GM19099 (cell line): Measurements from ENCODE around the gene CSK.

Experiments
- POLR2A ChIP-seq: IDR thresholded peaks from 3 replicates; pipeline ENCODE4 v1.6.1; 2011; ENCODE audit warnings: low read depth; ENCODE audit not compliant: insufficient read length; ENCODE audit errors: extremely low read depth

CSK gene

DNA sequence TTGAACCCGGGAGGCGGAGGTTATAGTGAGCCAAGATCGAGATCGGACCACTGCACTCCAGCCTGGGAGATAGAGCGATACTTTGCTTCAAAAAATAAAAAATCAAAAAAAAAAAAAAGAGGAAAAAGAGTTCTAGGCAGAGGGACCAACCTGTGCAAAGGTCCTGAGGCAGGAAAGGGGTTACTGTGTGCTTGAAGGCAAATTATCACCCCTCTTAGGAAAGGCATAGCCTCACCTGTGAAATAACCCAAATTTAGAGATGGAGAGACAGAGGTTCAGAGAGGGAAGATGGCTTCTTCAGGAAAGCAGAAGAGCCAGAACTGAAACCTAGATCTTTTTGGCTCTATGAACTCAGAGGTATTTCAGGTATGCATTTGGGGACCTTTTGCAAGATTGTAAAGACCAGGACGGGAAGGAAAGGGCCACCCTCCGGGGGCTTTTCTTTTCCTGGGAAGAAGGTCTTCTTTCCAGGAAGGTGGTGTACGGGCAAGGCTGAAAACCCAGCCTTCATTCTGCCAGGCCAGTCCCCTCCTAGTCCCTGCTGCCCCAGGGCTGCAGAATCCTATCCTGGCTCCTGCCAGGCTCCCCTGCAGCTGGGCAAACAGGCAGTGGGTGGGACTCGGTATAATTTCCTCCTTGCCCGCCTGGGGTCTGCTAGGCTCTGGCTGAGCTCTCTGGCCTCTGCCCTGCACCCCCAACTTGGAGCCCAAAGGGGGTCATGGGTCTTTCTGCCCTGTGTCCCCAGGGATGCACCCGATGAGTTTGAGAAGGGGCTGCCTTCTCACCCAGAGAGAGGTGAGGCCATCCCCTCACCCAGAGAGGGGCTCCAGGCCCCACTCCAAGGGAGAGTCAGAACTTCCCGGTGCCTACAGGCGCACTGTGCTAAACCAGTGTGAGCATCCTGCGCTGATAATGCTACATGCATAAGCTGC is 14.4 kb upstream of the CSK start:
- TF ChIP-seq POLR2A = no peak

GRCh38 chr15:74768099-74768770 is 13.6 kb upstream of the CSK start:
- no peak for TF ChIP-seq POLR2A

- TF ChIP-seq POLR2A = no peak
Observed at GRCh38 chr15:74768771-74769342, 13.0 kb upstream of the CSK start.

DNA sequence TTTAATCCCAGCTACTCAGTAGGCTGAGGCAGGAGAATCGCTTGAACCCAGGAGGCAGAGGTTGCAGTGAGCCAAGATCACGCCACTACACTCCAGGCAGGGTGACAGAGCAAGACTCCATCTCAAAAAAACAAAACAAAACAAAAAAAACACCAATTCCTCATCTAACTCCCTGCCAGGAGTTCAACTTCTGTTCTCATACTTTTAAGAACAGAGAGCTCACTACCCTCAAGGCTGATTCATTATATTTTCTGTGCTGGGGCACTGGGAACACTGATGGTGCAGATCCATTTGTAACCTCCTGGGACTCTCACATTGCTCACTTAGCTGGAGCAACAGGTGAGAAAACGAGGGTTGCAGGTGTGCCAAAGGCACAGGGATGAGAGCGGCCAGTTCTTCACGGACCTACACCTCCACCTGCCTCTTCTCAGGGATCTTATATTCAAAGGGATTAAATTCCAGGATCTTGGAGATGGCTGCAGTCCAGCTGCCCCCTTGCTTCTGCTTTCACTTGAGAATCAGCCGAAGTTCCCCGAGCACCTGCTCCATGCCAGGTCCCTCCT is 12.3 kb upstream of the CSK start:
- TF ChIP-seq POLR2A = no peak

GRCh38 chr15:74770211-74770903 is 11.5 kb upstream of the CSK start:
- TF ChIP-seq POLR2A = no peak

DNA sequence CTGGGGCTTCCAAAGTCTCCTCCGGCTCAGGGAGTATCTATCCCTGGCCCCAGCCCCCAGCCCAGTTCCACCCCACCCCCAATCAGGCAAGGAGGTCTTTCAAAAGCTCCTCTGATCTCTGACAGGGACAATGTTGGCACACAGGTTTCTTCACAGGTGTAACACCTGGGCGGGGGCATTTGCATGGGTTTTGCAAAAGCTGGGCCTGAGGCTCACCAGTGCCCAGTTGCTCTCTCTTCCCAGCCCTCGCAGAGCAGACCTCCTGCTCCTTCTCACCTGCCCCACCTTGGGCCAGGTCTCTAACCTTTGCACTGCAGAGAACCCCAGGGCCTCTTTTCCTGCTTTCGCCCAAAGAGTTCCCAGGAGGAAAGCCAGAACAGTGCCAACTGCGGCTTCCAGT is 8.6 kb upstream of the CSK start:
- TF ChIP-seq POLR2A = no peak

- TF ChIP-seq POLR2A = no peak
Observed at GRCh38 chr15:74773731-74774252, 8.1 kb upstream of the CSK start.

DNA sequence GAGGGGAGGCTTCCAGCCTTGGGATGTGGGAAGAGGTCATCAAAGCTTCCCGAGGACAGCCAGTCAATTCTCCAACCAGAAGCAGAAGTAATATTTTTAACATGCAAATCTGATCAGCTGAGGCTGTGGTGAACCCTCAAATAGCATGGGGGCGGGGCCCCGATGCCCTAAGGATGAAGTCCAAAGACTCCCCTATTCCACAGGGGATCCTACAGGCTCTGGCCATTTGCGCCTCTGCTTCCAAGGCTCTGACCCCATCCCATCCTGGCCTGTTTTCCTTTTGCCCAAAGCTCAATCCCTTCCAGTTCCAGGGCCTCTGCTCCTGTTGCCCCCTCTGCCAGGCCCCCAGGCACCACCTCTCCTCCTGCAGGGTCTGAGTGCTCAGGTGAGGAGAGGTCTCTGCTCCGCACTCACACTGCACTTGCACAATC is 6.7 kb upstream of the CSK start:
- no peak for TF ChIP-seq POLR2A

DNA sequence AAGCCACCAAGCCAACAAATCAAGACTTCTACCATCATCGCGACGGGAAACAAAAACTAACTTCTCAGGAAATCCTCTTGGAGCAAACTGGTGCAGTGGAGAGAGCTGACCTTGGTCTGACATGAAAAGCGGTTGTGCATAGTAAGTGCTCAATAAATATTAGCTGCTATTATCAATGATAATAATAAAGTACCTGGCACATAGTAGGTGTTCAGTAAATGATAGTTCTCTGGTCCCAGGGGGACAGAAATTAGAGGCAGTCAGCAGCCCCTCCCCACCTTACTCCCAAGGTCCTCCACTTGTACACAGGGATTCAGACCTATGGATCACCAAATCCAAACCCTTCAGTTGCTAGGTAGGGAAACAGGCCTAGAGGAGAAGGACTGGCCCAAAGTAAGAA is 6.0 kb upstream of the CSK start:
- no peak for TF ChIP-seq POLR2A

- TF ChIP-seq POLR2A = peak; percentile 56
Observed at GRCh38 chr15:74776821-74777768, 4.8 kb upstream of the CSK start.

- no peak for TF ChIP-seq POLR2A
Observed at GRCh38 chr15:74777769-74778598, 3.9 kb upstream of the CSK start.

DNA sequence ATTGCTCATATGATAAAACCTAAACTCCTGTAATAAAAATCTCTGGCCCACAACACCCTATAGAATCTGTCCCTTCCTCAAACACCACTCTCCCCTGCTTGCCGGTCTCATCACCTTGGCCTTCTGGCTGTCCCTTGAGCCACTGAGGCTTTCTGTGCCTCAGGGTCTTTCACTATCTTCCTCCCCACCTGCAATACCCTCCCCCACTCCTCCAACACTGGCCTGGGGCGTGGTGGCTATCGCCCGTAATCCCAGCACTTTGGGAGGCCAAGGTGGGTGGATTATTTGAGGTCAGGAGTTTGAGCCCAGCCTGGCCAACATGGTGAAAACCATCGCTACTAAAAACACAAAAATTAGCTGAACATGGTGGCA is 3.3 kb upstream of the CSK start:
- no peak for TF ChIP-seq POLR2A

DNA sequence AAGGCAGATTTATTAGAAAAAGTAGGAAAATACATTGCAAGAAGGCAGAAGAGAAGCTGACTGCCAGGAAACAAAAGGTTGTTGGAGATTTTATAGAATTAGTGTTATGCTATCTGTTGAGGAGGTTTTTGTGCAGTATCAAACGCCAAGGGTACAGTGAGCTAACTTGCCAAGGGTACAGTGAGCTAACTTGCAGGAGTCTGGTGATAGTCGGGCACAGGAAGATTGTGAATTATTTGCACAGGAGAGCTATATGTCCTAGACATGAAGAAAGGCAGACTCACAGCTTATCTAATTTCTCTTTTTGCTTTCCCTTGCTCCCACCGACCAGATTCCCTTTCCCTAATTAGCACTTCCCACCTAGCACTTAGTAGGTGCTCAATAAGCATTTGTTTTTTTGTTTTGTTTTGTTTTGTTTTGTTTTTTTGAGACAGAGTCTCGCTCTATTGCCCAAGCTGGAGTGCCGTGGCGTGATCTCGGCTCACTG is 2.7 kb upstream of the CSK start:
- no peak for TF ChIP-seq POLR2A
